HepG2 (cell line): ENCODE data around the gene SYNJ2. TPM values are rescaled to one million over a fixed set of nuclear protein-coding genes. Genes with fewer than 3 reads are reported as not detected.
A peak's percentile ranks its signal among the peaks of the same experiment; 100 is the strongest.

Experiments used
- ATAC-seq: fragments of 200-7000 bp; cut with Tn5 transposase; 3 replicates; pipeline ENCODE4 v1.9.1; 2020; ENCODE audit warnings: mild to moderate bottlenecking, moderate library complexity
- BruUV-seq: library from RNA; stranded (reverse); fragments of 400-500 nt; replicated peaks from 2 replicates; lab custom pipeline; 2021; lab: Mats Ljungman, UMichigan
- CTCF ChIA-PET: fragments of 300-600 bp; formaldehyde crosslinking; extraction: SDS; loops from one replicate; lab custom pipeline; 2021; ENCODE audit warnings: low total read pairs, inconsistent platforms, low intra/inter-chr PET ratio; lab: Yijun Ruan, JAX
- POLR2A ChIA-PET: fragments of 350-600 bp; sonication (Branson Sonifier 250); formaldehyde crosslinking; loops from one replicate; lab custom pipeline; 2020; ENCODE audit warnings: antibody characterized with exemption, inconsistent platforms; lab: Yijun Ruan, JAX
- DNase-seq: peaks from one replicate; pipeline ENCODE4 v3.0.0-alpha.2; 2015; ENCODE audit warnings: low spot score
- FAIRE-seq: peaks from 3 replicates; lab custom pipeline; 2011; peaks lifted over from hg19 to GRCh38; lab: Jason Lieb, UNC
- H2AFZ ChIP-seq: one replicate; pipeline ENCODE4 v1.6.1; 2011; ENCODE audit warnings: low read length, inconsistent platforms
- H3K27ac ChIP-seq: fragments of 300-600 bp; 3 replicates; pipeline ENCODE4 v1.8.0; 2011; ENCODE audit warnings: mixed run types, mild to moderate bottlenecking, mixed read lengths, low read length, inconsistent platforms; ENCODE audit not compliant: insufficient read depth; ENCODE audit errors: extremely low read length
- H3K27me3 ChIP-seq, 2 experiments: fragments of 200-600 bp in 1 of 2; 2 replicates in 1 of 2; 3 replicates in 1 of 2; pipeline versions ENCODE4 v1.6.0 to v1.8.0; 2011; ENCODE audit warnings: low read length in 2 of 2, mild to moderate bottlenecking in 2 of 2, moderate library complexity in 2 of 2, inconsistent platforms in 1 of 2; ENCODE audit not compliant: insufficient read depth in 2 of 2, control insufficient read depth in 1 of 2
- H3K36me3 ChIP-seq, 2 experiments: fragments of 200-600 bp in 1 of 2; replicated peaks in 1 of 2; 2 replicates in 1 of 2; 3 replicates in 1 of 2; pipeline versions ENCODE4 v1.5.1 to v1.8.0; 2011; ENCODE audit warnings: low read length in 2 of 2, inconsistent platforms in 1 of 2; ENCODE audit not compliant: insufficient read depth in 2 of 2, control insufficient read depth in 1 of 2
- H3K4me1 ChIP-seq: 2 replicates; pipeline ENCODE4 v1.5.1; 2012; ENCODE audit warnings: low read length, inconsistent platforms; ENCODE audit not compliant: insufficient read depth
- H3K4me2 ChIP-seq: 2 replicates; pipeline ENCODE4 v1.6.0; 2011; ENCODE audit warnings: low read depth, low read length, inconsistent platforms
- H3K4me3 ChIP-seq, 3 experiments: fragments of 200-600 bp in 1 of 3; sonication (generic), shearing (Covaris generic) in 1 of 3; replicated peaks in 1 of 3; 2 replicates each; pipeline ENCODE4 v1.5.1; 2011 to 2016; ENCODE audit warnings: low read length in 3 of 3, inconsistent platforms in 2 of 3, low read depth in 2 of 3, mild to moderate bottlenecking in 2 of 3, control low read depth in 1 of 3, mixed read lengths in 1 of 3; ENCODE audit not compliant: insufficient read depth in 1 of 3
- H3K79me2 ChIP-seq: one replicate; pipeline ENCODE4 v1.6.1; 2011; ENCODE audit warnings: low read length, inconsistent platforms; ENCODE audit not compliant: insufficient read depth
- H3K9ac ChIP-seq: 2 replicates; pipeline ENCODE4 v1.6.0; 2011; ENCODE audit warnings: mild to moderate bottlenecking, low read depth, low read length, inconsistent platforms; ENCODE audit not compliant: insufficient read depth
- H3K9me3 ChIP-seq: 2 replicates; pipeline ENCODE4 v1.5.1; 2012; ENCODE audit warnings: mild to moderate bottlenecking, low read length
- H4K20me1 ChIP-seq: 2 replicates; pipeline ENCODE4 v1.6.0; 2011; ENCODE audit warnings: inconsistent platforms, mild to moderate bottlenecking, low read length, moderate library complexity; ENCODE audit not compliant: insufficient read depth
- ARHGAP35 ChIP-seq: sonication (generic); formaldehyde crosslinking; IDR thresholded peaks from 2 replicates; pipeline ENCODE4 v1.9.0; 2022; ENCODE audit warnings: mild to moderate bottlenecking, inconsistent platforms, moderate library complexity, missing genetic modification reagents, borderline replicate concordance
- ELF1 ChIP-seq: sonication (generic); formaldehyde crosslinking; IDR thresholded peaks from 2 replicates; pipeline ENCODE4 v1.4.0; 2020; ENCODE audit warnings: missing genetic modification reagents
- GABPB1 ChIP-seq: IDR thresholded peaks from 2 replicates; pipeline ENCODE4 v1.6.1; 2016; ENCODE audit warnings: mild to moderate bottlenecking, missing genetic modification reagents, moderate library complexity, missing compliant biosample characterization
- HIVEP1 ChIP-seq: sonication (generic); formaldehyde crosslinking; IDR thresholded peaks from 2 replicates; pipeline ENCODE4 v1.4.0; 2020; ENCODE audit warnings: mild to moderate bottlenecking, missing genetic modification reagents
- KDM5A ChIP-seq: fragments of 200-600 bp; sonication (generic); IDR thresholded peaks from 2 replicates; pipeline ENCODE4 v1.7.0; 2018; ENCODE audit warnings: antibody characterized with exemption, mild to moderate bottlenecking, low read length, borderline replicate concordance
- MLXIP ChIP-seq: sonication (generic); formaldehyde crosslinking; IDR thresholded peaks from 2 replicates; pipeline ENCODE4 v1.9.0; 2021; ENCODE audit warnings: missing genetic modification reagents, borderline replicate concordance
- PAF1 ChIP-seq: IDR thresholded peaks from 2 replicates; pipeline ENCODE4 v1.6.1; 2016; ENCODE audit warnings: missing genetic modification reagents, missing compliant biosample characterization
- POLR2A ChIP-seq, 2 experiments: IDR thresholded peaks; 2 replicates each; pipeline ENCODE4 v1.6.1; 2011; ENCODE audit warnings: low read depth in 2 of 2, low read length in 2 of 2, mild to moderate bottlenecking in 1 of 2, moderate library complexity in 1 of 2; ENCODE audit not compliant: insufficient read depth in 1 of 2
- RBM22 ChIP-seq: fragments of 200-400 bp; formaldehyde crosslinking; optimal IDR thresholded peaks from 2 replicates; pipeline ENCODE3; 2017; ENCODE audit warnings: mild to moderate bottlenecking, low read length, moderate library complexity
- SATB2 ChIP-seq: sonication (generic); formaldehyde crosslinking; IDR thresholded peaks from 2 replicates; pipeline ENCODE4 v1.5.0; 2020; ENCODE audit warnings: missing genetic modification reagents
- SMAD1 ChIP-seq: sonication (generic); formaldehyde crosslinking; IDR thresholded peaks from 2 replicates; pipeline ENCODE4 v1.4.0; 2020; ENCODE audit warnings: missing genetic modification reagents, low read depth, mild to moderate bottlenecking, borderline replicate concordance
- SNAI1 ChIP-seq: sonication (generic); formaldehyde crosslinking; IDR thresholded peaks from 2 replicates; pipeline ENCODE4 v1.5.0; 2020; ENCODE audit warnings: mild to moderate bottlenecking, missing genetic modification reagents, borderline replicate concordance
- SOX13 ChIP-seq, 3 experiments: fragments of 450-650 bp in 1 of 3; sonication (generic) in 1 of 3; formaldehyde crosslinking in 1 of 3; IDR thresholded peaks in 2 of 3; conservative IDR thresholded peaks in 1 of 3; 2 replicates each; pipeline versions ENCODE4 v1.5.0 to v1.6.1; 2016 to 2020; ENCODE audit warnings: antibody characterized with exemption in 1 of 3, mild to moderate bottlenecking in 1 of 3, missing compliant biosample characterization in 1 of 3, missing genetic modification reagents in 1 of 3, moderate library complexity in 1 of 3
- ZBTB43 ChIP-seq: sonication (generic); formaldehyde crosslinking; conservative IDR thresholded peaks from 2 replicates; pipeline ENCODE4 v1.4.0; 2020; ENCODE audit warnings: missing genetic modification reagents
- ZNF142 ChIP-seq: sonication (generic); formaldehyde crosslinking; IDR thresholded peaks from 2 replicates; pipeline ENCODE4 v1.4.0; 2020; ENCODE audit warnings: missing genetic modification reagents
- WGBS: methylation state at CpG from one replicate; pipeline ENCODE4 v1.1.6; 2017; ENCODE audit warnings: low lambda C conversion rate; 5-methylcytosine and 5-hydroxymethylcytosine counted together
- in situ Hi-C: cut with HindIII; loops from 2 replicates; pipeline ENCODE4 v1.10.0; 2017; ENCODE audit warnings: low pct_unique_long_range_greater_than_20kb; ENCODE audit not compliant: extremely low pct_ligation_motif_present
- intact Hi-C: fragments of 100-400 bp; cut with micrococcal nuclease; formaldehyde crosslinking; loops from one replicate; pipeline ENCODE4 v1.10.0; 2022; ENCODE audit not compliant: unreplicated experiment
- polyA plus RNA-seq, 8 experiments: library from polyadenylated mRNA; depleted of rRNA in 3 of 8; stranded (reverse) in 7 of 8; unstranded in 1 of 8; fragments of >200 nt; fragmentation: Illumina TruSeq in 4 of 8; extraction: Trizol in 4 of 8; gene quantifications; 2 replicates each; pipeline versions ENCODE4 v1.2.1 to v1.2.3, GENCODE V29; 2011 to 2016; ENCODE audit warnings: low read depth in 4 of 8, missing spikeins in 1 of 8, mixed read lengths in 1 of 8; ENCODE audit not compliant: insufficient read depth in 1 of 8
- total RNA-seq, 5 experiments: library from RNA; depleted of rRNA; stranded (reverse); fragments of >200 nt; fragmentation: Illumina TruSeq; extraction: Trizol; gene quantifications; 2 replicates each; pipeline ENCODE4 v1.2.3, GENCODE V29; 2016; ENCODE audit warnings: low read depth in 1 of 5

SYNJ2 gene
- total and polyA plus RNA-seq, 2 of the 13 experiments (the other 11 are each of a cell fraction or from before 2014, with no cell fraction given): 39.1 to 57.6 TPM

GRCh38 chr6:158037771-158038170, 56.1 kb downstream of the SYNJ2 start:
- ATAC-seq (no peak), FAIRE-seq (no peak), DNase-seq (no peak)
- peaks cover 53% of the 10 kb centered on the region for H3K79me2 ChIP-seq
- H3K4me3 ChIP-seq: no peak overlapping the region
- no TSS peak for BruUV-seq
- no peak overlapping the region for H3K9ac ChIP-seq
- no peaks in the 10 kb centered on the region for H3K9me3 ChIP-seq
- H3K27ac ChIP-seq: no peak overlapping the region
- H4K20me1 ChIP-seq: no peaks in the 10 kb centered on the region
- ChIA-PET POLR2A (interaction anchor here (1.1 kb wide), 1 partner anchor 26 kb away, joined by 3 read pairs; no protein-coding TSS in a partner anchor), CTCF (no interaction called here)
- H3K4me1 ChIP-seq: peaks cover 87% of the 10 kb centered on the region
- H3K27me3 ChIP-seq: no peaks in the 10 kb centered on the region
- no peak overlapping the region for H2AFZ ChIP-seq
- peaks cover 32 to 63% of the 10 kb centered on the region in 2 experiments for H3K36me3 ChIP-seq
- WGBS: 95% methylated on average over 10 of the region's 10 CpGs
- no peak overlapping the region for H3K4me2 ChIP-seq
- in situ Hi-C loops: no loop called here
- intact Hi-C loops: no loop called here
- TF ChIP-seq ELF1 (CRISPR knock-in tag) (no peak), SOX13 (IDR thresholded peaks at IDR 0.05) (no peak), SOX13 (CRISPR knock-in tag; conservative IDR thresholded peaks at IDR 0.05 in 1 of 2, IDR thresholded peaks at IDR 0.05 in 1 of 2) (no peak), PAF1 (no peak), ZBTB43 (CRISPR knock-in tag) (no peak), SMAD1 (no peak), ZNF142 (no peak), SATB2 (CRISPR knock-in tag) (no peak), GABPB1 (CRISPR knock-in tag) (no peak), POLR2A (IDR thresholded peaks at IDR 0.05; ENCODE audit: insufficient read depth in 1 of 2, low read depth in 2 of 2, low read length in 2 of 2) (0 out of 4 replicates have a peak, but pooled peaks of 1 of the 2 experiments have one; percentile 21), SNAI1 (CRISPR knock-in tag) (no peak), RBM22 (peak; percentile 84), KDM5A (no peak), MLXIP (no peak), ARHGAP35 (CRISPR knock-in tag) (no peak), HIVEP1 (CRISPR knock-in tag) (0 out of 2 replicates have a peak, but pooled peaks have one; percentile 26)
